ENCODE results near the gene ECE1.

The ECE1 gene

DNA sequence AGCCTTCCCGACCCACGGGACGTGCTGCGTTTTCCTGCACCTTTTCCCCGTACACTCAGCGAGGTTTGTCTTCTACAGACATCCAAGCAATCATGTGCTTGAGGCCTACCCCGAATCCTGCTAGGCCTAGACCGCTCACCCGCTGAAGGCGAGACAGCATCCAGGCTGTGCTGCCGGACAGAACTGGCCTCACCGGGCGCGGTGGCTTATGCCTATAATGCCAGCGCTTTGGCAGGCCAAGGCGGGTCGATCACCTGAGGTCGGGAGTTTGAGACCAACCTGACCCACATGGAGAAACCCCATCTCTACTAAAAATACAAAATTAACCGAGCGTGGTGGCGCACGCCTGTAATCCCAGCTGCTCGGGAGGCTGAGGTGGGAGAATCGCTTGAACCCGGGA is 54.1 kb downstream of the ECE1 start:
- H2AFZ ChIP-seq (ENCODE audit: low read depth, low read length, severe bottlenecking), result no peak overlapping the region
- no peaks in the 10 kb centered on the region for H3K79me2 ChIP-seq (ENCODE audit: insufficient read depth, low read length)
- H3F3A ChIP-seq (ENCODE audit: insufficient read depth), result no peaks in the 10 kb centered on the region
- H3K4me3 ChIP-seq (ENCODE audit: insufficient read depth, low read length, poor library complexity, severe bottlenecking), result no peak overlapping the region
- H3K36me3 ChIP-seq (ENCODE audit: low read length), result no peaks in the 10 kb centered on the region
- no peaks in the 10 kb centered on the region for H3K27me3 ChIP-seq (ENCODE audit: low read length)
- H3K9ac ChIP-seq (ENCODE audit: low read length), result no peak overlapping the region
- H3K4me2 ChIP-seq (ENCODE audit: low read depth, low read length, poor library complexity, severe bottlenecking), result no peak overlapping the region
- no peak overlapping the region for H3K27ac ChIP-seq (ENCODE audit: low read depth, low read length)
- H3K9me2 ChIP-seq (replicated peaks; ENCODE audit: insufficient read depth, low read length), result no peaks in the 10 kb centered on the region
- TF ChIP-seq, protein P1, sequence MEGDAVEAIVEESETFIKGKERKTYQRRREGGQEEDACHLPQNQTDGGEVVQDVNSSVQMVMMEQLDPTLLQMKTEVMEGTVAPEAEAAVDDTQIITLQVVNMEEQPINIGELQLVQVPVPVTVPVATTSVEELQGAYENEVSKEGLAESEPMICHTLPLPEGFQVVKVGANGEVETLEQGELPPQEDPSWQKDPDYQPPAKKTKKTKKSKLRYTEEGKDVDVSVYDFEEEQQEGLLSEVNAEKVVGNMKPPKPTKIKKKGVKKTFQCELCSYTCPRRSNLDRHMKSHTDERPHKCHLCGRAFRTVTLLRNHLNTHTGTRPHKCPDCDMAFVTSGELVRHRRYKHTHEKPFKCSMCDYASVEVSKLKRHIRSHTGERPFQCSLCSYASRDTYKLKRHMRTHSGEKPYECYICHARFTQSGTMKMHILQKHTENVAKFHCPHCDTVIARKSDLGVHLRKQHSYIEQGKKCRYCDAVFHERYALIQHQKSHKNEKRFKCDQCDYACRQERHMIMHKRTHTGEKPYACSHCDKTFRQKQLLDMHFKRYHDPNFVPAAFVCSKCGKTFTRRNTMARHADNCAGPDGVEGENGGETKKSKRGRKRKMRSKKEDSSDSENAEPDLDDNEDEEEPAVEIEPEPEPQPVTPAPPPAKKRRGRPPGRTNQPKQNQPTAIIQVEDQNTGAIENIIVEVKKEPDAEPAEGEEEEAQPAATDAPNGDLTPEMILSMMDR (IDR thresholded peaks at IDR 0.05; ENCODE audit: insufficient read depth, low read length, poor library complexity, severe bottlenecking), result no peak
- TF ChIP-seq EZH2phosphoT487 (conservative IDR thresholded peaks at IDR 0.05; ENCODE audit: low read length), result no peak
- no peaks in the 10 kb centered on the region for H3K9me3 ChIP-seq (ENCODE audit: insufficient read depth, low read length)
- H4K20me1 ChIP-seq (ENCODE audit: low read depth, low read length), result no peaks in the 10 kb centered on the region

DNA sequence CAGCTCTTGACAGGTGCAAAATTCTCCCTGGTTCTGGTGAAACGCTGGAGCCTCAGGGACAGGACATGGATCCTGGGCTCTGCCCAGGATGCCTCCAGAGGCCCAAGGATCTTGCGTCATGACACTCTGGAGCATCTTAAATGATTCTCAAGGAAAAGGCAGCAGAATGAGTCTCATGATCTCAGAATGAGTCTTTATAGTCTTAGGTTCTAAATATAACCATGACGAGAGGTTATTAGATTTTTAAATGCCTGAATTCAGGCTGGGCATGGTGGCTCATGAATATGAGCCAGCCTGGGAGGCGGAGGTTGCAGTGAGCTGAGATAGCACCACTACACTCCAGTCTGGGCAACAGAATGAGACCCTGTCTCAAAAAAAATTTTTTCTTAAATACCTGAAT is 55.5 kb downstream of the ECE1 start:
- no peaks in the 10 kb centered on the region for H3K9me3 ChIP-seq (ENCODE audit: insufficient read depth, low read length)
- H3K9ac ChIP-seq (ENCODE audit: low read length), result no peak overlapping the region
- TF ChIP-seq, protein P1 (IDR thresholded peaks at IDR 0.05; ENCODE audit: insufficient read depth, low read length, poor library complexity, severe bottlenecking), result no peak
- no peak for TF ChIP-seq EZH2phosphoT487 (conservative IDR thresholded peaks at IDR 0.05; ENCODE audit: low read length)
- no peaks in the 10 kb centered on the region for H3K36me3 ChIP-seq (ENCODE audit: low read length)
- H3K4me3 ChIP-seq (ENCODE audit: insufficient read depth, low read length, poor library complexity, severe bottlenecking), result no peak overlapping the region
- no peaks in the 10 kb centered on the region for H3F3A ChIP-seq (ENCODE audit: insufficient read depth)
- H2AFZ ChIP-seq (ENCODE audit: low read depth, low read length, severe bottlenecking), result no peak overlapping the region
- H3K27ac ChIP-seq (ENCODE audit: low read depth, low read length), result no peak overlapping the region
- H3K79me2 ChIP-seq (ENCODE audit: insufficient read depth, low read length), result no peaks in the 10 kb centered on the region
- H3K4me2 ChIP-seq (ENCODE audit: low read depth, low read length, poor library complexity, severe bottlenecking), result no peak overlapping the region
- no peaks in the 10 kb centered on the region for H3K9me2 ChIP-seq (replicated peaks; ENCODE audit: insufficient read depth, low read length)
- no peaks in the 10 kb centered on the region for H3K27me3 ChIP-seq (ENCODE audit: low read length)
- H4K20me1 ChIP-seq (ENCODE audit: low read depth, low read length), result no peaks in the 10 kb centered on the region

DNA sequence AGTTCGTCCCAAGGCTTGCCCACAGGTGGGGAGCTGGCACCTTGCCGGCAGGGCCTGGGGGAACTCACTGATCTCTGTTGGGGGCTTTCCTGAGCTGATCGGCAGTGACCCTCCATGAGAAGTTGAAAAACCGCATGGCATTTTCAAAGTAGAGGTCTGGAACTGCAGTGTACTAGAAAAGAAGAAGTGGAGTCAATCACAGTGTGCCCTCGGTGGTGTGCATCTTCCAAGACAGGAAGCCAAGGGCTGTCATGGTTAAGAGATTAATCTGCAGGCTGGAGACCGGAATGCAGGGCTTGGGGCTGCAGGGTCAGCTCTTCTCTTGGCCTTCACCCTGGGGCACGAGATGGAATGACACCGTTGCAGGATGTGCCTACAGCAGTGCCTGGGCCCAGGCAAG is 56.8 kb downstream of the ECE1 start:
- Histone ChIP-seq H3K9me3 (ENCODE audit: insufficient read depth, low read length) (no peaks in the 10 kb centered on the region), H2AFZ (ENCODE audit: low read depth, low read length, severe bottlenecking) (no peak overlapping the region), H3K27ac (ENCODE audit: low read depth, low read length) (no peak overlapping the region), H3K9me2 (replicated peaks; ENCODE audit: insufficient read depth, low read length) (no peaks in the 10 kb centered on the region), H3F3A (ENCODE audit: insufficient read depth) (no peaks in the 10 kb centered on the region), H3K4me3 (ENCODE audit: insufficient read depth, low read length, poor library complexity, severe bottlenecking) (no peak overlapping the region), H4K20me1 (ENCODE audit: low read depth, low read length) (no peaks in the 10 kb centered on the region), H3K9ac (ENCODE audit: low read length) (no peak overlapping the region), H3K79me2 (ENCODE audit: insufficient read depth, low read length) (no peaks in the 10 kb centered on the region), H3K27me3 (ENCODE audit: low read length) (no peaks in the 10 kb centered on the region), H3K36me3 (ENCODE audit: low read length) (no peaks in the 10 kb centered on the region), H3K4me2 (ENCODE audit: low read depth, low read length, poor library complexity, severe bottlenecking) (no peak overlapping the region)
- TF ChIP-seq, protein P1 (IDR thresholded peaks at IDR 0.05; ENCODE audit: insufficient read depth, low read length, poor library complexity, severe bottlenecking), result no peak
- no peak for TF ChIP-seq EZH2phosphoT487 (conservative IDR thresholded peaks at IDR 0.05; ENCODE audit: low read length)

Measured in SU-DHL-6 (cell line).